H9 (cell line): Measurements from ENCODE around the gene CDO1. TPM values are rescaled to one million over a fixed set of nuclear protein-coding genes. Genes with fewer than 3 reads are reported as not detected.

Experiments used
- DNase-seq: peaks from one replicate; pipeline ENCODE4 v3.0.0-alpha.2; 2017
- H2AFZ ChIP-seq: one replicate; pipeline ENCODE4 v1.6.1; 2013; ENCODE audit warnings: mild to moderate bottlenecking, low read length, control low read depth, moderate library complexity
- H2AK5ac ChIP-seq: 2 replicates; pipeline ENCODE4 v1.6.1; 2013; ENCODE audit warnings: low read length, control low read depth, mixed read lengths; ENCODE audit not compliant: insufficient read length
- H2BK120ac ChIP-seq: one replicate; pipeline ENCODE4 v1.6.1; 2013; ENCODE audit warnings: low read depth, mild to moderate bottlenecking, low read length, control low read depth, inconsistent platforms; ENCODE audit not compliant: poor library complexity, severe bottlenecking
- H2BK12ac ChIP-seq: 2 replicates; pipeline ENCODE4 v1.6.1; 2013; ENCODE audit warnings: low read length, control low read depth, mixed read lengths, low read depth; ENCODE audit not compliant: insufficient read length
- H2BK15ac ChIP-seq: 2 replicates; pipeline ENCODE4 v1.6.1; 2013; ENCODE audit warnings: low read depth, low read length, control low read depth
- H2BK20ac ChIP-seq: one replicate; pipeline ENCODE4 v1.6.1; 2013; ENCODE audit warnings: low read depth, mild to moderate bottlenecking, low read length, control low read depth, inconsistent platforms; ENCODE audit not compliant: poor library complexity, severe bottlenecking
- H2BK5ac ChIP-seq: 2 replicates; pipeline ENCODE4 v1.6.1; 2013; ENCODE audit warnings: low read length, control low read depth, mixed read lengths; ENCODE audit not compliant: insufficient read length
- H3K14ac ChIP-seq: 2 replicates; pipeline ENCODE4 v1.6.1; 2013; ENCODE audit warnings: low read length, control low read depth; ENCODE audit not compliant: insufficient read depth
- H3K18ac ChIP-seq: 2 replicates; pipeline ENCODE4 v1.6.1; 2013; ENCODE audit warnings: low read depth, mild to moderate bottlenecking, mixed read lengths, low read length, control low read depth; ENCODE audit not compliant: insufficient read length
- H3K23ac ChIP-seq: 2 replicates; pipeline ENCODE4 v1.6.1; 2013; ENCODE audit warnings: low read length, control low read depth, mixed read lengths, low read depth; ENCODE audit not compliant: insufficient read length
- H3K23me2 ChIP-seq: 2 replicates; pipeline ENCODE4 v1.6.1; 2013; ENCODE audit warnings: low read depth, mild to moderate bottlenecking, mixed read lengths, low read length, control low read depth; ENCODE audit not compliant: insufficient read length, poor library complexity, severe bottlenecking
- H3K27ac ChIP-seq: 2 replicates; pipeline ENCODE4 v1.5.1; 2013; ENCODE audit warnings: low read length, control low read depth, mixed read lengths, low read depth; ENCODE audit not compliant: insufficient read length
- H3K27me3 ChIP-seq: 2 replicates; pipeline ENCODE4 v1.6.1; 2013; ENCODE audit warnings: low read length, control low read depth, inconsistent platforms; ENCODE audit not compliant: insufficient read depth
- H3K4ac ChIP-seq: 2 replicates; pipeline ENCODE4 v1.6.1; 2013; ENCODE audit warnings: low read depth, mild to moderate bottlenecking, control low read depth, inconsistent platforms, low read length, moderate library complexity
- H3K4me1 ChIP-seq: 2 replicates; pipeline ENCODE4 v1.6.1; 2013; ENCODE audit warnings: low read length, control low read depth, inconsistent platforms; ENCODE audit not compliant: insufficient read depth
- H3K4me2 ChIP-seq: 2 replicates; pipeline ENCODE4 v1.6.1; 2013; ENCODE audit warnings: low read length, control low read depth, mixed read lengths; ENCODE audit not compliant: insufficient read length, insufficient read depth
- H3K56ac ChIP-seq: 2 replicates; pipeline ENCODE4 v1.6.1; 2013; ENCODE audit warnings: low read depth, mild to moderate bottlenecking, mixed read lengths, low read length, control low read depth; ENCODE audit not compliant: insufficient read length
- H3K79me1 ChIP-seq: 2 replicates; pipeline ENCODE4 v1.6.1; 2013; ENCODE audit warnings: low read depth, mild to moderate bottlenecking, moderate library complexity, low read length, control low read depth, inconsistent platforms; ENCODE audit not compliant: insufficient read depth, poor library complexity, severe bottlenecking
- H3K79me2 ChIP-seq: 2 replicates; pipeline ENCODE4 v1.6.1; 2013; ENCODE audit warnings: low read length, control low read depth, inconsistent platforms; ENCODE audit not compliant: insufficient read depth
- H3K9ac ChIP-seq: 2 replicates; pipeline ENCODE4 v1.6.1; 2013; ENCODE audit warnings: low read length, control low read depth, mixed read lengths; ENCODE audit not compliant: insufficient read length; ENCODE audit errors: extremely low read depth
- H3K9me3 ChIP-seq: one replicate; pipeline ENCODE4 v1.6.1; 2013; ENCODE audit warnings: low read depth, low read length, inconsistent platforms; ENCODE audit not compliant: control insufficient read depth
- H3T11ph ChIP-seq: one replicate; pipeline ENCODE4 v1.6.1; 2013; ENCODE audit warnings: mild to moderate bottlenecking, low read length, control low read depth, inconsistent platforms
- H4K20me1 ChIP-seq: one replicate; pipeline ENCODE4 v1.6.1; 2013; ENCODE audit not compliant: control insufficient read depth, insufficient read length, insufficient read depth
- H4K5ac ChIP-seq: 2 replicates; pipeline ENCODE4 v1.6.1; 2013; ENCODE audit warnings: low read depth, mild to moderate bottlenecking, mixed read lengths, low read length, control low read depth; ENCODE audit not compliant: insufficient read length
- H4K8ac ChIP-seq: replicated peaks from 2 replicates; pipeline ENCODE4 v1.6.1; 2013; ENCODE audit warnings: low read length, control low read depth, mixed read lengths, low read depth; ENCODE audit not compliant: insufficient read length
- H4K91ac ChIP-seq: 2 replicates; pipeline ENCODE4 v1.6.1; 2013; ENCODE audit warnings: low read depth, mild to moderate bottlenecking, moderate library complexity, mixed read lengths, low read length, control low read depth; ENCODE audit not compliant: insufficient read length
- H3K27ac Mint-ChIP-seq, 3 experiments: 2 replicates in 2 of 3; 3 replicates in 1 of 3; pipeline ENCODE4 v1.8.0; 2020 to 2021; ENCODE audit warnings: mixed read lengths in 3 of 3, mild to moderate bottlenecking in 1 of 3, moderate library complexity in 1 of 3
- H3K27me3 Mint-ChIP-seq: 2 replicates; pipeline ENCODE4 v1.8.0; 2021; ENCODE audit warnings: low read depth, mild to moderate bottlenecking, moderate library complexity, mixed read lengths
- H3K36me3 Mint-ChIP-seq, 3 experiments: 2 replicates in 2 of 3; 3 replicates in 1 of 3; pipeline ENCODE4 v1.8.0; 2020 to 2021; ENCODE audit warnings: low read depth in 3 of 3, mixed read lengths in 3 of 3; ENCODE audit not compliant: insufficient read depth in 1 of 3
- H3K4me1 Mint-ChIP-seq, 2 experiments: 2 replicates each; pipeline ENCODE4 v1.8.0; 2020; ENCODE audit warnings: mixed read lengths in 2 of 2
- H3K4me3 Mint-ChIP-seq, 2 experiments: 2 replicates in 1 of 2; 3 replicates in 1 of 2; pipeline ENCODE4 v1.8.0; 2020 to 2021; ENCODE audit warnings: mild to moderate bottlenecking in 2 of 2, mixed read lengths in 2 of 2, moderate library complexity in 1 of 2
- H3K9me3 Mint-ChIP-seq, 2 experiments: 2 replicates in 1 of 2; 3 replicates in 1 of 2; pipeline ENCODE4 v1.8.0; 2020; ENCODE audit warnings: mild to moderate bottlenecking in 2 of 2, mixed read lengths in 2 of 2, moderate library complexity in 1 of 2
- CTCF ChIP-seq: fragments of 200-600 bp; sonication (generic); conservative IDR thresholded peaks from 3 replicates; pipeline ENCODE4 v1.8.0; 2021; ENCODE audit warnings: antibody characterized with exemption, mild to moderate bottlenecking
- WGBS: extraction: QIAGEN DNeasy Blood & Tissue Kit; methylation state at CpG from one replicate; pipeline ENCODE4 v1.1.7; 2013; ENCODE audit warnings: missing lambda C conversion rate, low lambda C conversion rate, mixed read lengths; ENCODE audit not compliant: insufficient read length; ENCODE audit errors: extremely low coverage; 5-methylcytosine and 5-hydroxymethylcytosine counted together
- total RNA-seq: library from RNA; stranded (reverse); gene quantifications from 2 replicates; pipeline ENCODE4 v1.2.1, GENCODE V29; 2021

The CDO1 gene
- total RNA-seq, 1 experiment from 2014 or later = 11.2 TPM

- Histone ChIP-seq H4K91ac (no peak overlapping the region), H3K79me2 (no peaks in the 10 kb centered on the region), H4K5ac (no peak overlapping the region), H3K27ac (no peak overlapping the region), H2BK120ac (no peak overlapping the region), H3K4me1 (peaks cover 2% of the 10 kb centered on the region; the same call in 1 of the 2 replicates), H3K4ac (no peak overlapping the region), H3K9ac (no peak overlapping the region), H2AK5ac (no peak overlapping the region), H2BK20ac (no peak overlapping the region), H3K18ac (no peak overlapping the region), H3K27me3 (no peaks in the 10 kb centered on the region), H3K9me3 (no peaks in the 10 kb centered on the region), H4K20me1 (no peaks in the 10 kb centered on the region), H3K14ac (no peak overlapping the region), H3K79me1 (no peaks in the 10 kb centered on the region), H2BK5ac (no peak overlapping the region), H3K4me2 (no peak overlapping the region), H2BK12ac (no peak overlapping the region), H2AFZ (no peak overlapping the region), H3K56ac (no peak overlapping the region), H3K23me2 (no peaks in the 10 kb centered on the region), H3K23ac (no peak overlapping the region), H2BK15ac (no peak overlapping the region), H4K8ac (no peak overlapping the region), H3T11ph (no peak overlapping the region)
- Mint-ChIP-seq H3K9me3 (no peaks in the 10 kb centered on the region), H3K4me1 (peaks cover 4 to 7% of the 10 kb centered on the region in 2 experiments), H3K36me3 (no peaks in the 10 kb centered on the region), H3K4me3 (no peak overlapping the region), H3K27ac (no peak overlapping the region), H3K27me3 (no peaks in the 10 kb centered on the region)
- WGBS = no CpG with 5 or more reads among the region's 3 CpGs
- no peak for TF ChIP-seq CTCF
- no peak for DNase-seq
Observed at GRCh38 chr5:115774684-115775083, 41.8 kb downstream of the CDO1 start.
